ENCODE measurements around the gene N4BP2L2.

N4BP2L2 gene

GRCh38 chr13:32537580-32538142, 934 bp downstream of the N4BP2L2 start:
- DNase-seq (ENCODE audit: insufficient read length, low spot score), result no peak
- no peak for FAIRE-seq
- TF ChIP-seq POLR2AphosphoS5 (IDR thresholded peaks at IDR 0.05; ENCODE audit: low read depth, low read length) (no peak), PAX5 (IDR thresholded peaks at IDR 0.05; ENCODE audit: insufficient read depth, low read length, severe bottlenecking) (no peak), TAF1 (IDR thresholded peaks at IDR 0.05; ENCODE audit: low read depth, low read length) (no peak), SPI1 (IDR thresholded peaks at IDR 0.05; ENCODE audit: low read depth, low read length) (no peak), POLR2A (IDR thresholded peaks at IDR 0.05; ENCODE audit: low read depth, low read length) (no peak), POU2F2 (IDR thresholded peaks at IDR 0.05; ENCODE audit: low read depth, low read length) (no peak)

GRCh38 chr13:32535748-32536147, 2.8 kb downstream of the N4BP2L2 start:
- DNase-seq (ENCODE audit: insufficient read length, low spot score) (no peak), FAIRE-seq (no peak)
- TF ChIP-seq TAF1 (IDR thresholded peaks at IDR 0.05; ENCODE audit: low read depth, low read length), result no peak

- TF ChIP-seq POLR2AphosphoS5 (IDR thresholded peaks at IDR 0.05; ENCODE audit: low read depth, low read length) (no peak), POU2F2 (IDR thresholded peaks at IDR 0.05; ENCODE audit: low read depth, low read length) (no peak), SPI1 (IDR thresholded peaks at IDR 0.05; ENCODE audit: low read depth, low read length) (no peak), TAF1 (IDR thresholded peaks at IDR 0.05; ENCODE audit: low read depth, low read length) (no peak), POLR2A (IDR thresholded peaks at IDR 0.05; ENCODE audit: low read depth, low read length) (no peak), PAX5 (IDR thresholded peaks at IDR 0.05; ENCODE audit: insufficient read depth, low read length, severe bottlenecking) (no peak)
- no peak for DNase-seq (ENCODE audit: insufficient read length, low spot score)
- no peak for FAIRE-seq
These were observed 3.5 kb downstream of the N4BP2L2 start for GRCh38 chr13:32535115-32535514.

- DNase-seq (ENCODE audit: insufficient read length, low spot score), result no peak
- peak; percentile 57 for FAIRE-seq
- TF ChIP-seq TAF1 (IDR thresholded peaks at IDR 0.05; ENCODE audit: low read depth, low read length), result no peak
- TF ChIP-seq PAX5 (IDR thresholded peaks at IDR 0.05; ENCODE audit: insufficient read depth, low read length, severe bottlenecking), result no peak
- TF ChIP-seq POLR2A (IDR thresholded peaks at IDR 0.05; ENCODE audit: low read depth, low read length), result no peak
- TF ChIP-seq POLR2AphosphoS5 (IDR thresholded peaks at IDR 0.05; ENCODE audit: low read depth, low read length), result no peak
- no peak for TF ChIP-seq SPI1 (IDR thresholded peaks at IDR 0.05; ENCODE audit: low read depth, low read length)
- TF ChIP-seq POU2F2 (IDR thresholded peaks at IDR 0.05; ENCODE audit: low read depth, low read length), result no peak
These were observed 7.7 kb downstream of the N4BP2L2 start for GRCh38 chr13:32530841-32531253.

- FAIRE-seq (peak; percentile 52), DNase-seq (ENCODE audit: insufficient read length, low spot score) (no peak)
These were observed 10.2 kb downstream of the N4BP2L2 start for GRCh38 chr13:32528358-32528757.

GRCh38 chr13:32527151-32527550, 11.4 kb downstream of the N4BP2L2 start:
- DNase-seq (ENCODE audit: insufficient read length, low spot score) (no peak), FAIRE-seq (no peak)
- TF ChIP-seq PAX5 (IDR thresholded peaks at IDR 0.05; ENCODE audit: insufficient read depth, low read length, severe bottlenecking), result no peak
- no peak for TF ChIP-seq POLR2A (IDR thresholded peaks at IDR 0.05; ENCODE audit: low read depth, low read length)
- no peak for TF ChIP-seq TAF1 (IDR thresholded peaks at IDR 0.05; ENCODE audit: low read depth, low read length)
- no peak for TF ChIP-seq POLR2AphosphoS5 (IDR thresholded peaks at IDR 0.05; ENCODE audit: low read depth, low read length)
- no peak for TF ChIP-seq SPI1 (IDR thresholded peaks at IDR 0.05; ENCODE audit: low read depth, low read length)

More at GRCh38 chr13:32528358-32528757, 10.2 kb downstream of the N4BP2L2 start:
- TF ChIP-seq PAX5 (IDR thresholded peaks at IDR 0.05; ENCODE audit: insufficient read depth, low read length, severe bottlenecking) (no peak), POU2F2 (IDR thresholded peaks at IDR 0.05; ENCODE audit: low read depth, low read length) (no peak), SPI1 (IDR thresholded peaks at IDR 0.05; ENCODE audit: low read depth, low read length) (no peak), POLR2AphosphoS5 (IDR thresholded peaks at IDR 0.05; ENCODE audit: low read depth, low read length) (no peak), POLR2A (IDR thresholded peaks at IDR 0.05; ENCODE audit: low read depth, low read length) (no peak), TAF1 (IDR thresholded peaks at IDR 0.05; ENCODE audit: low read depth, low read length) (no peak)

- FAIRE-seq (no peak), DNase-seq (ENCODE audit: insufficient read length, low spot score) (no peak)
- TF ChIP-seq POU2F2 (IDR thresholded peaks at IDR 0.05; ENCODE audit: low read depth, low read length) (no peak), TAF1 (IDR thresholded peaks at IDR 0.05; ENCODE audit: low read depth, low read length) (no peak), PAX5 (IDR thresholded peaks at IDR 0.05; ENCODE audit: insufficient read depth, low read length, severe bottlenecking) (no peak), POLR2AphosphoS5 (IDR thresholded peaks at IDR 0.05; ENCODE audit: low read depth, low read length) (no peak), POLR2A (IDR thresholded peaks at IDR 0.05; ENCODE audit: low read depth, low read length) (no peak), SPI1 (IDR thresholded peaks at IDR 0.05; ENCODE audit: low read depth, low read length) (no peak)
These were observed 12.8 kb downstream of the N4BP2L2 start for GRCh38 chr13:32525766-32526165.

GRCh38 chr13:32515246-32515645, 23.3 kb downstream of the N4BP2L2 start:
- no peak for FAIRE-seq
- no peak for DNase-seq (ENCODE audit: insufficient read length, low spot score)
- TF ChIP-seq POU2F2 (IDR thresholded peaks at IDR 0.05; ENCODE audit: low read depth, low read length), result no peak
- no peak for TF ChIP-seq POLR2AphosphoS5 (IDR thresholded peaks at IDR 0.05; ENCODE audit: low read depth, low read length)
- no peak for TF ChIP-seq POLR2A (IDR thresholded peaks at IDR 0.05; ENCODE audit: low read depth, low read length)
- TF ChIP-seq TAF1 (IDR thresholded peaks at IDR 0.05; ENCODE audit: low read depth, low read length), result no peak
- no peak for TF ChIP-seq PAX5 (IDR thresholded peaks at IDR 0.05; ENCODE audit: insufficient read depth, low read length, severe bottlenecking)
- TF ChIP-seq SPI1 (IDR thresholded peaks at IDR 0.05; ENCODE audit: low read depth, low read length), result no peak

- DNase-seq (ENCODE audit: insufficient read length, low spot score) (no peak), FAIRE-seq (no peak)
- TF ChIP-seq SPI1 (IDR thresholded peaks at IDR 0.05; ENCODE audit: low read depth, low read length), result no peak
These were observed 27.1 kb downstream of the N4BP2L2 start for GRCh38 chr13:32511482-32511881.

GRCh38 chr13:32504876-32505275, 33.7 kb downstream of the N4BP2L2 start:
- FAIRE-seq, result no peak
- TF ChIP-seq POLR2AphosphoS5 (IDR thresholded peaks at IDR 0.05; ENCODE audit: low read depth, low read length) (no peak), SPI1 (IDR thresholded peaks at IDR 0.05; ENCODE audit: low read depth, low read length) (no peak), POU2F2 (IDR thresholded peaks at IDR 0.05; ENCODE audit: low read depth, low read length) (no peak), TAF1 (IDR thresholded peaks at IDR 0.05; ENCODE audit: low read depth, low read length) (no peak), PAX5 (IDR thresholded peaks at IDR 0.05; ENCODE audit: insufficient read depth, low read length, severe bottlenecking) (no peak), POLR2A (IDR thresholded peaks at IDR 0.05; ENCODE audit: low read depth, low read length) (no peak)
- no peak for DNase-seq (ENCODE audit: insufficient read length, low spot score)

Data from GM12891 (cell line).